SK-N-SH (cell line): ENCODE results near the gene ZNF358. TPM values are rescaled to one million over a fixed set of nuclear protein-coding genes. Genes with fewer than 3 reads are reported as not detected.

Source experiments
- CTCF ChIA-PET: fragments of 300-600, 350-600 bp; formaldehyde crosslinking; extraction: SDS; loops from one replicate; lab custom pipeline; 2021; lab: Yijun Ruan, JAX
- POLR2A ChIA-PET: fragments of 350-600 bp; sonication (Branson Sonifier 250); formaldehyde crosslinking; extraction: SDS; loops from one replicate; lab custom pipeline; 2020; ENCODE audit warnings: antibody characterized with exemption, inconsistent platforms; lab: Yijun Ruan, JAX
- DNase-seq: peaks from one replicate; pipeline ENCODE4 v3.0.0; 2012
- H2AFZ ChIP-seq: fragments of 200-600 bp; sonication (generic); 2 replicates; pipeline ENCODE4 v1.8.1; 2016; ENCODE audit warnings: antibody characterized with exemption, mild to moderate bottlenecking, low read depth
- H3F3A ChIP-seq: fragments of 200-600 bp; sonication (generic); replicated peaks from 2 replicates; pipeline ENCODE3; 2016; ENCODE audit warnings: antibody characterized with exemption, mild to moderate bottlenecking; ENCODE audit not compliant: insufficient read depth
- H3K27ac ChIP-seq, 2 experiments: fragments of 200-500 bp in 1 of 2; fragments of 200-600 bp in 1 of 2; sonication (Bioruptor generic) in 1 of 2; sonication (generic), shearing (Covaris generic) in 1 of 2; 2 replicates each; pipeline versions ENCODE4 v1.5.1 to v1.6.1; 2014 to 2016; ENCODE audit warnings: low read depth in 2 of 2, inconsistent platforms in 1 of 2, low read length in 1 of 2, mild to moderate bottlenecking in 1 of 2, mixed read lengths in 1 of 2
- H3K27me3 ChIP-seq: fragments of 200-600 bp; sonication (generic), shearing (Covaris generic); 2 replicates; pipeline ENCODE4 v1.6.1; 2016; ENCODE audit warnings: mixed run types; ENCODE audit not compliant: insufficient read depth
- H3K36me3 ChIP-seq, 2 experiments: fragments of 200-500 bp in 1 of 2; fragments of 200-600 bp in 1 of 2; sonication (Bioruptor generic) in 1 of 2; sonication (generic) in 1 of 2; replicated peaks in 1 of 2; 2 replicates each; pipeline versions ENCODE3 to v1.5.1; 2014 to 2016; ENCODE audit warnings: low read length in 1 of 2, mild to moderate bottlenecking in 1 of 2; ENCODE audit not compliant: insufficient read depth in 2 of 2, control insufficient read depth in 1 of 2
- H3K4me1 ChIP-seq, 2 experiments: fragments of 200-500 bp in 1 of 2; fragments of 200-600 bp in 1 of 2; sonication (Bioruptor generic) in 1 of 2; sonication (generic), shearing (Covaris generic) in 1 of 2; 2 replicates each; pipeline versions ENCODE4 v1.5.1 to v1.6.1; 2014 to 2016; ENCODE audit warnings: low read depth in 1 of 2, low read length in 1 of 2, mixed run types in 1 of 2; ENCODE audit not compliant: insufficient read depth in 2 of 2, control insufficient read depth in 1 of 2
- H3K4me2 ChIP-seq: fragments of 200-600 bp; sonication (generic), shearing (Covaris generic); 2 replicates; pipeline ENCODE4 v1.6.1; 2017; ENCODE audit warnings: mixed run types
- H3K4me3 ChIP-seq, 2 experiments: fragments of 200-500 bp in 1 of 2; fragments of 200-600 bp in 1 of 2; sonication (Bioruptor generic) in 1 of 2; sonication (generic), shearing (Covaris generic) in 1 of 2; 2 replicates each; pipeline versions ENCODE4 v1.5.1 to v1.8.1; 2014 to 2016; ENCODE audit warnings: low read depth in 2 of 2, inconsistent platforms in 1 of 2, low read length in 1 of 2, mild to moderate bottlenecking in 1 of 2, mixed read lengths in 1 of 2, moderate library complexity in 1 of 2
- H3K79me2 ChIP-seq: fragments of 200-600 bp; sonication (generic); 2 replicates; pipeline ENCODE4 v1.8.1; 2017; ENCODE audit warnings: mild to moderate bottlenecking; ENCODE audit not compliant: insufficient read depth
- H3K9ac ChIP-seq: fragments of 200-600 bp; sonication (generic); 2 replicates; pipeline ENCODE4 v1.6.1; 2017; ENCODE audit warnings: mixed run types
- H3K9me2 ChIP-seq: fragments of 200-600 bp; sonication (generic); 2 replicates; pipeline ENCODE4 v1.6.1; 2017; ENCODE audit warnings: mixed run types
- H3K9me3 ChIP-seq: fragments of 200-600 bp; sonication (generic); 2 replicates; pipeline ENCODE4 v1.6.1; 2017; ENCODE audit warnings: mixed run types, mild to moderate bottlenecking, moderate library complexity
- H4K20me1 ChIP-seq: fragments of 200-600 bp; sonication (generic); 2 replicates; pipeline ENCODE4 v1.6.1; 2017; ENCODE audit warnings: mild to moderate bottlenecking, mixed run types; ENCODE audit not compliant: insufficient read depth
- EP300 ChIP-seq, 2 experiments: IDR thresholded peaks; 2 replicates each; pipeline versions ENCODE4 v1.4.0 to v1.6.1; 2012; ENCODE audit warnings: borderline replicate concordance in 1 of 2, low read depth in 1 of 2, low read length in 1 of 2
- NRF1 ChIP-seq: IDR thresholded peaks from 2 replicates; pipeline ENCODE4 v1.6.1; 2012; ENCODE audit warnings: low read depth, mild to moderate bottlenecking, low read length
- RXRA ChIP-seq: IDR thresholded peaks from 2 replicates; pipeline ENCODE4 v1.4.0; 2012; ENCODE audit warnings: low read depth, mild to moderate bottlenecking, borderline replicate concordance
- TAF1 ChIP-seq: IDR thresholded peaks from 2 replicates; pipeline ENCODE4 v1.6.1; 2012; ENCODE audit warnings: low read depth, mild to moderate bottlenecking, low read length, moderate library complexity, borderline replicate concordance
- WGBS: methylation state at CpG from one replicate; pipeline ENCODE4 v1.1.6; 2017; ENCODE audit warnings: low lambda C conversion rate; 5-methylcytosine and 5-hydroxymethylcytosine counted together
- polyA plus RNA-seq, 3 experiments: library from polyadenylated mRNA; depleted of rRNA; stranded (reverse); fragments of >200 nt; gene quantifications; 2 replicates each; pipeline ENCODE4 v1.2.3, GENCODE V29; 2012
- TF ChIP-seq, protein P1 (sequence below): IDR thresholded peaks from 2 replicates; pipeline ENCODE4 v1.4.0; 2012; ENCODE audit warnings: low read depth, borderline replicate concordance
- TF ChIP-seq, protein P2 (sequence below): IDR thresholded peaks from 2 replicates; pipeline ENCODE4 v1.6.1; 2012; ENCODE audit warnings: mild to moderate bottlenecking, low read depth, low read length, moderate library complexity

Gene ZNF358
- polyA plus RNA-seq, 1 of the 3 experiments (the other 2 are of a cell fraction), result 49.3 TPM

DNA sequence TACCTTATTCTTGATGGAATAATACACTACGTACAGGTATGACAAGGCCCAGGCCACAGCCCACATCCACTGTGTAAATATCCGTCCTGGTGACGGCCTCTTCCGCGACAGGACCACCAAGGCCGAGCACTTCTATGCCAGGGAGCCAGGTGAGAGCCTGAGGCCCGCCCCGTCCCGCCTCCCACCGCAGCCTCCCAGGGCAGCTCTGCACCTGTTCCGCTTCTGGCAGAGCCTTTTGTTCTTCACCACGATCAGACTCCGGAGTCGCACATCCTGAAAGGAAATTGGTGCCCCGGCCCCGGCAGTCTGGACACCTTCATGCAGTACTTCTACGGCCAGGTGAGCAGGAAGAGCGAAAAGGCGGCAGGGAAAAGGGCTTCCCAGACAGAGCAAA is 10.6 kb upstream of the ZNF358 start:
- H3K27me3 ChIP-seq, result no peaks in the 10 kb centered on the region
- H3K27ac ChIP-seq, result no peak overlapping the region
- H4K20me1 ChIP-seq, result no peaks in the 10 kb centered on the region
- no peaks in the 10 kb centered on the region for H3K9me2 ChIP-seq
- ChIA-PET CTCF (interaction anchor here (1.1 to 1.5 kb wide), 3 partner anchors 8 to 12 kb away, joined by 3 to 4 read pairs (median 4); a partner anchor contains a TSS), POLR2A (interaction anchor here (1.8 kb wide), 1 partner anchor 11 kb away, joined by 8 read pairs; no protein-coding TSS in a partner anchor)
- no peak overlapping the region for H3K4me3 ChIP-seq
- H3K79me2 ChIP-seq, result no peaks in the 10 kb centered on the region
- DNase-seq, result no peak
- H3K4me2 ChIP-seq, result no peak overlapping the region
- no peak overlapping the region for H3K9ac ChIP-seq
- no peaks in the 10 kb centered on the region for H3K9me3 ChIP-seq
- peaks cover 10% of the 10 kb centered on the region for H3F3A ChIP-seq
- WGBS, result 96% methylated on average over 17 of the region's 19 CpGs
- no peak for TF ChIP-seq NRF1
- no peak for TF ChIP-seq RXRA
- H3K36me3 ChIP-seq, result no peaks in the 10 kb centered on the region
- H2AFZ ChIP-seq, result no peak overlapping the region
- peaks cover 0 to 17% of the 10 kb centered on the region in 2 experiments; a peak in 1 of 4 replicates for H3K4me1 ChIP-seq

DNA sequence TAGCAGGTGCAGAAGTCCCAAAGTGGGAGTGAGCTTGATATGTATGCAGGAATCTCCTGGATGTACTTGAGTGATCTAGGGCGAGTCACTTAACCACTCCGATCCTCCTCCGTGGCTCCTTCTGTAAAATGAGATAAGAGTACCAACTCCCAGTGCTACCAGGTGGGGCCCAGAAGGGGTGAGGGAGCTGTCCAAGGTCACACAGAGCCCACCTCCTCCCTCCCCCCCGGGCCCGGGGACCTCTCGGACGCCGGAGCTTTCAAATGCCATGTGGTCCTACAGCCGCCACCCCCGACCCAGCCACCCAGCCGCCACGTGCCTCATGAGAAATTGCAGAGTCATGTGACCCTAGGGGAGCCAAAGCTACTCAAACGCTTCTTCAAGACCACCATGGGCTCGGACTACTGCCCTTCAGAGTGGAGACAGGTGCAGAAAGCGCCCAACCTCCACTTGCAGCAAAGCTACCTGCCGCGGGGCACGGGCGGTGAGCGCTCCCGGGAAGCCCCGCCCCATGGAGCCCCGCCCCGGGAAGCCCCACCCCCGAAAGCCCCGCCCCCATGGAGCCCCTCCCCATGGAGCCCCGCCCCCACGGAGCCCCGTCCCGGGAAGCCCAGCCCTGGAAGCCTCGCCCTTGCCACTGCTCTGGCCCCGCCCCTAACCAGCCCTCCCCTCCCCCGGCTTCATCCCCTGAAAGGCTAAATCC is 10.1 kb upstream of the ZNF358 start:
- no peak for TF ChIP-seq TAF1
- TF ChIP-seq, protein P1, sequence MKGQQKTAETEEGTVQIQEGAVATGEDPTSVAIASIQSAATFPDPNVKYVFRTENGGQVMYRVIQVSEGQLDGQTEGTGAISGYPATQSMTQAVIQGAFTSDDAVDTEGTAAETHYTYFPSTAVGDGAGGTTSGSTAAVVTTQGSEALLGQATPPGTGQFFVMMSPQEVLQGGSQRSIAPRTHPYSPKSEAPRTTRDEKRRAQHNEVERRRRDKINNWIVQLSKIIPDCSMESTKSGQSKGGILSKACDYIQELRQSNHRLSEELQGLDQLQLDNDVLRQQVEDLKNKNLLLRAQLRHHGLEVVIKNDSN, result peak; percentile 56; the same call in 1 of the 2 replicates
- no peak for TF ChIP-seq EP300 (IDR thresholded peaks at IDR 0.05; ENCODE audit: borderline replicate concordance in 1 of 2, low read depth in 1 of 2, low read length in 1 of 2)
- TF ChIP-seq, protein P2, sequence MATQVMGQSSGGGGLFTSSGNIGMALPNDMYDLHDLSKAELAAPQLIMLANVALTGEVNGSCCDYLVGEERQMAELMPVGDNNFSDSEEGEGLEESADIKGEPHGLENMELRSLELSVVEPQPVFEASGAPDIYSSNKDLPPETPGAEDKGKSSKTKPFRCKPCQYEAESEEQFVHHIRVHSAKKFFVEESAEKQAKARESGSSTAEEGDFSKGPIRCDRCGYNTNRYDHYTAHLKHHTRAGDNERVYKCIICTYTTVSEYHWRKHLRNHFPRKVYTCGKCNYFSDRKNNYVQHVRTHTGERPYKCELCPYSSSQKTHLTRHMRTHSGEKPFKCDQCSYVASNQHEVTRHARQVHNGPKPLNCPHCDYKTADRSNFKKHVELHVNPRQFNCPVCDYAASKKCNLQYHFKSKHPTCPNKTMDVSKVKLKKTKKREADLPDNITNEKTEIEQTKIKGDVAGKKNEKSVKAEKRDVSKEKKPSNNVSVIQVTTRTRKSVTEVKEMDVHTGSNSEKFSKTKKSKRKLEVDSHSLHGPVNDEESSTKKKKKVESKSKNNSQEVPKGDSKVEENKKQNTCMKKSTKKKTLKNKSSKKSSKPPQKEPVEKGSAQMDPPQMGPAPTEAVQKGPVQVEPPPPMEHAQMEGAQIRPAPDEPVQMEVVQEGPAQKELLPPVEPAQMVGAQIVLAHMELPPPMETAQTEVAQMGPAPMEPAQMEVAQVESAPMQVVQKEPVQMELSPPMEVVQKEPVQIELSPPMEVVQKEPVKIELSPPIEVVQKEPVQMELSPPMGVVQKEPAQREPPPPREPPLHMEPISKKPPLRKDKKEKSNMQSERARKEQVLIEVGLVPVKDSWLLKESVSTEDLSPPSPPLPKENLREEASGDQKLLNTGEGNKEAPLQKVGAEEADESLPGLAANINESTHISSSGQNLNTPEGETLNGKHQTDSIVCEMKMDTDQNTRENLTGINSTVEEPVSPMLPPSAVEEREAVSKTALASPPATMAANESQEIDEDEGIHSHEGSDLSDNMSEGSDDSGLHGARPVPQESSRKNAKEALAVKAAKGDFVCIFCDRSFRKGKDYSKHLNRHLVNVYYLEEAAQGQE, result peak; percentile 84
- TF ChIP-seq, all 33 proteins: peak for 2
- Histone ChIP-seq H3K9me3 (no peaks in the 10 kb centered on the region), H4K20me1 (no peaks in the 10 kb centered on the region), H3F3A (peaks cover 10% of the 10 kb centered on the region), H3K9me2 (no peaks in the 10 kb centered on the region), H3K27me3 (no peaks in the 10 kb centered on the region), H3K4me2 (no peak overlapping the region), H3K36me3 (no peaks in the 10 kb centered on the region), H3K9ac (no peak overlapping the region), H3K4me1 (peaks cover 0 to 14% of the 10 kb centered on the region in 2 experiments; a peak in 1 of 4 replicates), H3K4me3 (peak overlapping the region in 1 of 2 experiments; percentile 13; a peak in 1 of 4 replicates), H3K79me2 (no peaks in the 10 kb centered on the region), H3K27ac (0 out of 4 replicates have a peak overlapping the region, but pooled peaks of 1 of the 2 experiments have one; percentile 47), H2AFZ (no peak overlapping the region)
- peak; percentile 95 for DNase-seq
- ChIA-PET POLR2A (interaction anchor here (1.1 to 1.8 kb wide), 2 partner anchors 10 to 12 kb away, joined by 6 to 8 read pairs; partner anchors contain the start of gene ZNF358), CTCF (interaction anchor here (0.8 to 1.5 kb wide), 4 partner anchors 9 to 17 kb away, joined by 3 to 4 read pairs (median 4); a partner anchor contains a TSS)
- WGBS, result 17% methylated on average over 10 of the region's 33 CpGs
